Gastrocnemius medialis (tissue), 4 donors: ENCODE measurements around the gene DDX4. TPM values are rescaled to one million over a fixed set of nuclear protein-coding genes. Genes with fewer than 3 reads are reported as not detected.

Experiments used
- ATAC-seq, 2 donors: fragments of 150-250 bp; one replicate each; pipeline ENCODE4 v1.9.1; 2016
- DNase-seq, 2 donors: peaks; one replicate each; pipeline ENCODE4 v3.0.0-alpha.2; 2019
- H3K27ac ChIP-seq, 4 donors: fragments of 200-600 bp; sonication (generic); 1 replicate in 1 of 4; 2 replicates in 3 of 4; pipeline ENCODE4 v1.5.1; 2016 to 2018; ENCODE audit warnings: mild to moderate bottlenecking in 2 of 4, moderate library complexity in 1 of 4
- H3K27me3 ChIP-seq, 3 donors: fragments of 200-600 bp; sonication (generic) in 2 of 3; 1 replicate in 1 of 3; 2 replicates in 2 of 3; pipeline versions ENCODE4 v1.5.1 to v1.6.0; 2016 to 2019; ENCODE audit warnings: mild to moderate bottlenecking in 1 of 3, moderate library complexity in 1 of 3
- H3K36me3 ChIP-seq, 2 donors: fragments of 200-600 bp; sonication (generic) in 1 of 2; one replicate each; pipeline ENCODE4 v1.5.1; 2017 to 2018
- H3K4me1 ChIP-seq, 2 donors: fragments of 200-600 bp; sonication (generic) in 1 of 2; one replicate each; pipeline ENCODE4 v1.5.1; 2016 to 2017; ENCODE audit warnings: mild to moderate bottlenecking in 2 of 2
- H3K4me3 ChIP-seq, 4 donors: fragments of 200-600 bp; sonication (generic) in 3 of 4; 1 replicate in 1 of 4; 2 replicates in 3 of 4; pipeline ENCODE4 v1.5.1; 2016 to 2019; ENCODE audit warnings: mild to moderate bottlenecking in 2 of 4
- H3K9me3 ChIP-seq, 3 donors: fragments of 200-600 bp; sonication (generic) in 2 of 3; 1 replicate in 1 of 3; 2 replicates in 2 of 3; pipeline ENCODE4 v1.5.1; 2016 to 2019
- POLR2A ChIP-seq, 2 donors: fragments of 450-650 bp; IDR thresholded peaks; one replicate each; pipeline ENCODE4 v1.6.1; 2017; ENCODE audit warnings: antibody characterized with exemption in 2 of 2, mild to moderate bottlenecking in 2 of 2, moderate library complexity in 2 of 2
- in situ Hi-C, 4 donors: fragments of 200-750 bp; cut with MboI; loops; one replicate each; pipeline versions ENCODE4 v1.15.0 to v1.8.0; 2017; ENCODE audit warnings: low sequenced_read_pairs in 4 of 4
- intact Hi-C: fragments of 100-400 bp; cut with DNase I; formaldehyde crosslinking; loops from one replicate; pipeline ENCODE4 v1.15.1; 2023; ENCODE audit warnings: low total_unique reads
- total RNA-seq, 4 donors: library from RNA; depleted of rRNA; stranded (reverse); fragments of >200 nt; gene quantifications; one replicate each; pipeline versions ENCODE4 v1.1.0 to v1.2.3, GENCODE V29; 2016
- TF ChIP-seq, protein P1 (sequence below), 5 experiments: fragments of 450-650 bp in 3 of 5; fragments of 200-600 bp in 2 of 5; sonication (generic) in 2 of 5; IDR thresholded peaks in 4 of 5; conservative IDR thresholded peaks in 1 of 5; 1 replicate in 4 of 5; 2 replicates in 1 of 5; pipeline ENCODE4 v1.5.1; 2016 to 2019; ENCODE audit warnings: antibody characterized with exemption in 5 of 5, mild to moderate bottlenecking in 3 of 5, moderate library complexity in 3 of 5

The DDX4 gene
- total RNA-seq, 4 donors from 2014 or later: not detected

- H3K27ac ChIP-seq: no peak overlapping the region
- H3K4me3 ChIP-seq: no peak overlapping the region
- ATAC-seq: no peak
- no peak for DNase-seq
- H3K9me3 ChIP-seq: no peaks in the 10 kb centered on the region
- TF ChIP-seq, protein P1, sequence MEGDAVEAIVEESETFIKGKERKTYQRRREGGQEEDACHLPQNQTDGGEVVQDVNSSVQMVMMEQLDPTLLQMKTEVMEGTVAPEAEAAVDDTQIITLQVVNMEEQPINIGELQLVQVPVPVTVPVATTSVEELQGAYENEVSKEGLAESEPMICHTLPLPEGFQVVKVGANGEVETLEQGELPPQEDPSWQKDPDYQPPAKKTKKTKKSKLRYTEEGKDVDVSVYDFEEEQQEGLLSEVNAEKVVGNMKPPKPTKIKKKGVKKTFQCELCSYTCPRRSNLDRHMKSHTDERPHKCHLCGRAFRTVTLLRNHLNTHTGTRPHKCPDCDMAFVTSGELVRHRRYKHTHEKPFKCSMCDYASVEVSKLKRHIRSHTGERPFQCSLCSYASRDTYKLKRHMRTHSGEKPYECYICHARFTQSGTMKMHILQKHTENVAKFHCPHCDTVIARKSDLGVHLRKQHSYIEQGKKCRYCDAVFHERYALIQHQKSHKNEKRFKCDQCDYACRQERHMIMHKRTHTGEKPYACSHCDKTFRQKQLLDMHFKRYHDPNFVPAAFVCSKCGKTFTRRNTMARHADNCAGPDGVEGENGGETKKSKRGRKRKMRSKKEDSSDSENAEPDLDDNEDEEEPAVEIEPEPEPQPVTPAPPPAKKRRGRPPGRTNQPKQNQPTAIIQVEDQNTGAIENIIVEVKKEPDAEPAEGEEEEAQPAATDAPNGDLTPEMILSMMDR (IDR thresholded peaks at IDR 0.05 in 4 of 5, conservative IDR thresholded peaks at IDR 0.05 in 1 of 5): no peak
- no peak for TF ChIP-seq POLR2A (IDR thresholded peaks at IDR 0.05)
- peaks cover 0 to 6% of the 10 kb centered on the region in 2 donors for H3K36me3 ChIP-seq
- in situ Hi-C loops: loop anchor here in 1 of 4 donors (25.0 kb wide), 1 partner anchor 539 kb away; the partner anchor contains the start of genes CDC20B and GPX8
- peaks cover 11 to 22% of the 10 kb centered on the region in 2 donors for H3K4me1 ChIP-seq
- no peaks in the 10 kb centered on the region for H3K27me3 ChIP-seq
- intact Hi-C loops: no loop called here
Measured at GRCh38 chr5:55701462-55702103, 36.3 kb upstream of the DDX4 start.

DNA sequence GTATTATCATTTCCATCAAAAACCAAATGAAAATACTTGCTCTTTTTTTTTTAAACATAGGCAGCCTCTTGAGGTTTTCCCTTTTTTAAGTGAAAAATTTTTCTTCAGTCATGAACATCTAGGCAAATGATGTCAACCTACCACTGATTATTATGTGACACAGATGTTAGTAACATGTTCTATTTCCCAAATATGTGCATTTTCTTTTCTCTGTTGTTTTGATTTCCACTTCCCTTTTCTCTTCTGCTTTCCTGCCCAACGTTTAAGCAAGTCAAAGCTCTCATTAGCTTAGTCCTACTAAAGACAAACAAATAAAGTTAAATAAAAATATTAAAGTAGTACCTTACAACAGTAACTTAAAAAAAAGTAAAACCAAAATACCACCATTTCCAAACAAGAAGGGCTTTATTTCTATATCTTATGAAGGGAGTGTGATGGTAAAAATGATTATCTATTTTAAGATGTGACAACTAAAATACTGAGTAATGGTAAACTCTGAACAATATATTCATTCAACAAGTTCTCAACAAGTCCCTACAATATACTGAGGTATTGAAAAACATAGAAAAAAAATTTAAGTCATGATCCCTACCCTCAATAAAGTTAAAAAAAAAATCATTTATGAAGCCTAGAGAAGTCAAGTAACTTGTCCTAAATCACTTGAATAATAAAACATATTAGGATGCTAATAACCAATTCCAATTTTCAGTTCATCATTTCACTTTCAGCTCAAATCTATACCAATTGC is 35.1 kb upstream of the DDX4 start:
- in situ Hi-C loops: loop anchor here in 1 of 4 donors (25.0 kb wide), 1 partner anchor 540 kb away; the partner anchor contains the start of genes CDC20B and GPX8
- peaks cover 0 to under 1% of the 10 kb centered on the region in 2 donors for H3K36me3 ChIP-seq

DNA sequence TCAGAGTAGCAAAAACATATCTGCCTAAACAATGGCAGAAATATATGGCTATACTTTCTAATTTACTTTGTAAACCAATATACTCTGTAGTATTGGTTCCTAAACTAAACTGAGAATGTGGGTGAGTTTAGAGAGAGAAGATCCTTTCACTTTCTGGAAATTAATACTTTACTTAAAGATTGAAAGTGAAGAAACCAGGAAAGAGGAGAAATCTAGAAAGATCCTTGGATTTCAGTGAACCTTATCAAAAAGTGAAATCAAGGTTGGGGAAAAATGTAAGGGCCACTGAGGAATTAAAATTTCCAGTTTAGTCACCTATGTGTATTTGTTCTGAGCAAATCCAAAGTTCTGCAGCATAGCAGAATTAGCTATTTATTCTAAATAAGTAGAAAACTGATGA is 31.6 kb upstream of the DDX4 start:
- H3K27me3 ChIP-seq: no peaks in the 10 kb centered on the region
- H3K9me3 ChIP-seq: no peaks in the 10 kb centered on the region
- H3K4me3 ChIP-seq: no peak overlapping the region
- H3K4me1 ChIP-seq: peaks cover under 1% of the 10 kb centered on the region in 2 donors
- H3K27ac ChIP-seq: no peak overlapping the region
- in situ Hi-C loops (loop anchor here in 1 of 4 donors (25.0 kb wide), 1 partner anchor 544 kb away; the partner anchor contains the start of genes CDC20B and GPX8), intact Hi-C loops (no loop called here)
- ATAC-seq: no peak
- H3K36me3 ChIP-seq: no peaks in the 10 kb centered on the region
- DNase-seq: no peak
- TF ChIP-seq POLR2A (IDR thresholded peaks at IDR 0.05): no peak
- TF ChIP-seq, protein P1 (IDR thresholded peaks at IDR 0.05 in 4 of 5, conservative IDR thresholded peaks at IDR 0.05 in 1 of 5): no peak

More for the DNA sequence above, 35.1 kb upstream of the DDX4 start:
- Histone ChIP-seq H3K9me3 (no peaks in the 10 kb centered on the region), H3K4me3 (no peak overlapping the region), H3K27me3 (no peaks in the 10 kb centered on the region), H3K4me1 (peaks cover 11 to 22% of the 10 kb centered on the region in 2 donors), H3K27ac (no peak overlapping the region)
- TF ChIP-seq, protein P1 (IDR thresholded peaks at IDR 0.05 in 4 of 5, conservative IDR thresholded peaks at IDR 0.05 in 1 of 5): no peak
- no peak for TF ChIP-seq POLR2A (IDR thresholded peaks at IDR 0.05)
- no peak for DNase-seq
- no peak for ATAC-seq
- intact Hi-C loops: no loop called here

GRCh38 chr5:55708732-55709131 is 29.1 kb upstream of the DDX4 start:
- Histone ChIP-seq H3K9me3 (no peaks in the 10 kb centered on the region), H3K27ac (no peak overlapping the region), H3K4me1 (peaks cover 5 to 8% of the 10 kb centered on the region in 2 donors), H3K36me3 (no peaks in the 10 kb centered on the region), H3K27me3 (no peaks in the 10 kb centered on the region), H3K4me3 (no peak overlapping the region)
- in situ Hi-C loops: loop anchor here in 1 of 4 donors (25.0 kb wide), 1 partner anchor 546 kb away; the partner anchor contains the start of genes CDC20B and GPX8
- intact Hi-C loops: no loop called here
- TF ChIP-seq POLR2A (IDR thresholded peaks at IDR 0.05): no peak
- TF ChIP-seq, protein P1 (IDR thresholded peaks at IDR 0.05 in 4 of 5, conservative IDR thresholded peaks at IDR 0.05 in 1 of 5): no peak
- DNase-seq (no peak), ATAC-seq (no peak)
